ENCODE data around the gene ATP1A1. TPM values are rescaled to one million over a fixed set of nuclear protein-coding genes. Genes with fewer than 3 reads are reported as not detected.

ATP1A1 gene
- total RNA-seq, 3 donors from 2014 or later, result 334 to 383 (median 337) TPM

GRCh38 chr1:116382857-116383483 is 9.9 kb downstream of the ATP1A1 start:
- Mint-ChIP-seq H3K4me1 (ENCODE audit: low read depth) (peaks cover 76% of the 10 kb centered on the region), H3K4me3 (no peak overlapping the region), H3K27me3 (ENCODE audit: low read depth) (no peaks in the 10 kb centered on the region), H3K36me3 (ENCODE audit: insufficient read depth) (peaks cover 34% of the 10 kb centered on the region), H3K9me3 (no peaks in the 10 kb centered on the region)
- no peak for ATAC-seq
- no peak for DNase-seq

GRCh38 chr1:116386042-116386441 is 13.0 kb downstream of the ATP1A1 start:
- no peaks in the 10 kb centered on the region for H3K9me3 Mint-ChIP-seq
- no peak overlapping the region for H3K4me3 Mint-ChIP-seq
- no peaks in the 10 kb centered on the region for H3K27me3 Mint-ChIP-seq (ENCODE audit: low read depth)
- peaks cover 75% of the 10 kb centered on the region for H3K4me1 Mint-ChIP-seq (ENCODE audit: low read depth)
- no peak for ATAC-seq
- peaks cover 57% of the 10 kb centered on the region for H3K36me3 Mint-ChIP-seq (ENCODE audit: insufficient read depth)
- no peak for DNase-seq

DNA sequence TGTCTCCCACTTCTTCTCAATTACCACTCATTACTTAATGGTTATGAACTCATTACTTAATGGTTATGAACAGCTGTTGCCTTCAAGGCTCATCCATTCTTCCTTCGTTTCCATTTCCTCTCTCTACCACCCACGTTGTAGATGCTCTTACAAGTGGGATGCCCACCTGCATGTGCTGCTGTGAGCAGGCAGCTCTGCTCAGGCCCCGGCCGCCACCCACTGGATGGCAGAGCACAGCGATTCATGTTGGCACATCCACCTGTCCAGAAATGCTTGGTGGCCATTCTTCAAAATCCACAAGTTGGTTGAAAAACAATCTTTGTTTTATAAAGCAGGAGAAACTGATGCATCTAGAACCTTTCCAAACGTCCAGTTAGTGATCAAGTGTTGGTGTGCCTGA is 14.5 kb downstream of the ATP1A1 start:
- no peaks in the 10 kb centered on the region for H3K27me3 Mint-ChIP-seq (ENCODE audit: low read depth)
- H3K4me3 Mint-ChIP-seq, result no peak overlapping the region
- no peak for ATAC-seq
- peaks cover 74% of the 10 kb centered on the region for H3K4me1 Mint-ChIP-seq (ENCODE audit: low read depth)
- no peak for DNase-seq
- no peaks in the 10 kb centered on the region for H3K9me3 Mint-ChIP-seq
- peaks cover 68% of the 10 kb centered on the region for H3K36me3 Mint-ChIP-seq (ENCODE audit: insufficient read depth)

DNA sequence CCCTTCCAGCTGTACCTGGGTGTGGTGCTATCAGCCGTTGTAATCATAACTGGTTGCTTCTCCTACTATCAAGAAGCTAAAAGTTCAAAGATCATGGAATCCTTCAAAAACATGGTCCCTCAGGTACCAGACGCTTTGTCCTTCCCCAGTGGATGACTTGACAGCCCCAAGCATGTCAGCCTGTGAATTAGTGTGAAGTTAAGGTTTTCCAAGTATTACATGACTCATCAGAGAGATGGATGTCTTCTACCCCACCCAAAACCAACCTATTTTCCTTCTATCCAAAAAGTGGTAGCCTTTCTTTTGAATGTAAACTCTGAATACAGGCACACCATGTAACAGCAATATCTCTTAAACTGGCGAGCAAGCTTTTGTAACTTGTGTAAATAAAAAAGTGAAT is 15.1 kb downstream of the ATP1A1 start:
- Mint-ChIP-seq H3K4me1 (ENCODE audit: low read depth) (peaks cover 71% of the 10 kb centered on the region), H3K36me3 (ENCODE audit: insufficient read depth) (peaks cover 69% of the 10 kb centered on the region), H3K27me3 (ENCODE audit: low read depth) (no peaks in the 10 kb centered on the region), H3K9me3 (no peaks in the 10 kb centered on the region), H3K4me3 (no peak overlapping the region)
- no peak for DNase-seq
- no peak for ATAC-seq

- no peak for ATAC-seq
- Mint-ChIP-seq H3K36me3 (ENCODE audit: insufficient read depth) (peaks cover 73% of the 10 kb centered on the region), H3K9me3 (no peaks in the 10 kb centered on the region), H3K4me3 (no peak overlapping the region), H3K27me3 (ENCODE audit: low read depth) (no peaks in the 10 kb centered on the region), H3K4me1 (ENCODE audit: low read depth) (peaks cover 62% of the 10 kb centered on the region)
- DNase-seq, result no peak
These were observed 16.0 kb downstream of the ATP1A1 start for GRCh38 chr1:116389013-116389412.

- H3K4me1 Mint-ChIP-seq (ENCODE audit: low read depth), result peaks cover 58% of the 10 kb centered on the region
- peaks cover 78% of the 10 kb centered on the region for H3K36me3 Mint-ChIP-seq (ENCODE audit: insufficient read depth)
- DNase-seq (no peak), ATAC-seq (no peak)
- H3K4me3 Mint-ChIP-seq, result no peak overlapping the region
- H3K9me3 Mint-ChIP-seq, result no peaks in the 10 kb centered on the region
- H3K27me3 Mint-ChIP-seq (ENCODE audit: low read depth), result no peaks in the 10 kb centered on the region
These were observed 16.6 kb downstream of the ATP1A1 start for GRCh38 chr1:116389686-116390085.

DNA sequence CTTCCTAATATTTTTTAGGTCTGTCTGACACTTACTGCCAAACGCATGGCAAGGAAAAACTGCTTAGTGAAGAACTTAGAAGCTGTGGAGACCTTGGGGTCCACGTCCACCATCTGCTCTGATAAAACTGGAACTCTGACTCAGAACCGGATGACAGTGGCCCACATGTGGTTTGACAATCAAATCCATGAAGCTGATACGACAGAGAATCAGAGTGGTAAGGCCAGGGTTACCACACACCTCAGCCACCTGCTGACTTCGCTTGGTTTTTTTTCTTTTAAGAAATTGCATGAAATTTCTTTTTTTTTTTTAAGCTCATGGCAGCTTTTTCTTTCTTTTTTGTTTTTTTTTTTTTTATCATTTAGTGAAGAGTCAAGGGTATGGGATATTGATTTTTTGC is 17.2 kb downstream of the ATP1A1 start:
- no peak overlapping the region for H3K4me3 Mint-ChIP-seq

DNA sequence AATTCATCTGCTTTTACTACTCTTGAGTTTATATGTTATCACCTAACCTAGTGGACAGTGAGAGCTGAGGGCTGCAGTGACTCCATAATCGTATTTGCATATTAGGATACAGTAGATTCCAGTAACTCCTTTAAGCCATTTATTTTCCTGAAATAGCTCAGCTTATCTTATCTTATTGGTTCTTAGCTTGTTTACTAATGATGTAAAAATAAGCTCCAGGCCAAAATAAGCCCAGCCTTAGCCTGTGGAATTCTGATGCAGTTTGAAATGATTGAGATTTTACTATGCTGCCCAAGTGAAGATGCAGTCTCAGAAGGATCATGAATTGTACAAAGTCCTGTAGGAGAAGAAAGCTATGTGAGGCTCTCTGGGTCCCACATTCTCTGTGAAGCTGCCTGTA is 18.1 kb downstream of the ATP1A1 start:
- no peak for DNase-seq
- ATAC-seq, result no peak
- Mint-ChIP-seq H3K27me3 (ENCODE audit: low read depth) (no peaks in the 10 kb centered on the region), H3K4me3 (no peak overlapping the region), H3K4me1 (ENCODE audit: low read depth) (peaks cover 56% of the 10 kb centered on the region), H3K36me3 (ENCODE audit: insufficient read depth) (peaks cover 76% of the 10 kb centered on the region), H3K9me3 (no peaks in the 10 kb centered on the region)

More for the DNA sequence above, 17.2 kb downstream of the ATP1A1 start:
- ATAC-seq (peak; percentile 94 to 97), DNase-seq (peak; percentile 23)
- Mint-ChIP-seq H3K27me3 (ENCODE audit: low read depth) (no peaks in the 10 kb centered on the region), H3K9me3 (no peaks in the 10 kb centered on the region), H3K36me3 (ENCODE audit: insufficient read depth) (peaks cover 77% of the 10 kb centered on the region), H3K4me1 (ENCODE audit: low read depth) (peaks cover 56% of the 10 kb centered on the region)

DNA sequence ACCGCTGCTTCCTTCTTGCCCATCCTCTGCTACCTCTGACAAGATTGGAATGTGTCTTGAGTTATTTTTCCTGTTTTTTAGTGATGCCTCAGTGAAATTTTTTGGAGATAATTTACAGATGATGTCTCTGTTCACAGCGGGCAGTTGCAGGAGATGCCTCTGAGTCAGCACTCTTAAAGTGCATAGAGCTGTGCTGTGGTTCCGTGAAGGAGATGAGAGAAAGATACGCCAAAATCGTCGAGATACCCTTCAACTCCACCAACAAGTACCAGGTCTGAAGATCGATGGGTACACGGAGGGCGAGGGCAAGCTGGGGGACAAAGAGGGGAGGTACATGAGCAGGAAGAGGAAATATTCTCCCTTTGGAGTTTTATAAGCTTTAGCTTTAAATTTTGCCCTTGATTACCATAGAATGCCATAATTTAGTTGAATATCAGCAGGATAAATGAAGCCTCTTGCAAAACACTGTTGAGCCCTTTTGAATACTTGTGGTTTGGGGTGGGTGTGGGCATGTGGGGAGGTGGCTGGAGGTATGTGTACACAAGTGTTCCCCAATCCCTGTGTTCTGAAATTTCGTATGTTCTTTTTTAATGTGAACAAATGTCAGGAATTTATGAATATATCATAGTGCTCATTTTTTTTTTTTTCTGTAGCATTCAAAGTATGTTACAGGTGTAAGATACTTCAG is 19.8 kb downstream of the ATP1A1 start:
- DNase-seq (no peak), ATAC-seq (no peak)
- no peaks in the 10 kb centered on the region for H3K27me3 Mint-ChIP-seq (ENCODE audit: low read depth)
- peaks cover 43% of the 10 kb centered on the region for H3K4me1 Mint-ChIP-seq (ENCODE audit: low read depth)
- peaks cover 77% of the 10 kb centered on the region for H3K36me3 Mint-ChIP-seq (ENCODE audit: insufficient read depth)
- H3K4me3 Mint-ChIP-seq, result no peak overlapping the region
- H3K9me3 Mint-ChIP-seq, result no peaks in the 10 kb centered on the region

GRCh38 chr1:116393792-116394191 is 20.7 kb downstream of the ATP1A1 start:
- ATAC-seq, result no peak
- no peak overlapping the region for H3K4me3 Mint-ChIP-seq
- DNase-seq, result no peak
- no peaks in the 10 kb centered on the region for H3K27me3 Mint-ChIP-seq (ENCODE audit: low read depth)
- H3K4me1 Mint-ChIP-seq (ENCODE audit: low read depth), result peaks cover 34% of the 10 kb centered on the region
- peaks cover 77% of the 10 kb centered on the region for H3K36me3 Mint-ChIP-seq (ENCODE audit: insufficient read depth)
- no peaks in the 10 kb centered on the region for H3K9me3 Mint-ChIP-seq

DNA sequence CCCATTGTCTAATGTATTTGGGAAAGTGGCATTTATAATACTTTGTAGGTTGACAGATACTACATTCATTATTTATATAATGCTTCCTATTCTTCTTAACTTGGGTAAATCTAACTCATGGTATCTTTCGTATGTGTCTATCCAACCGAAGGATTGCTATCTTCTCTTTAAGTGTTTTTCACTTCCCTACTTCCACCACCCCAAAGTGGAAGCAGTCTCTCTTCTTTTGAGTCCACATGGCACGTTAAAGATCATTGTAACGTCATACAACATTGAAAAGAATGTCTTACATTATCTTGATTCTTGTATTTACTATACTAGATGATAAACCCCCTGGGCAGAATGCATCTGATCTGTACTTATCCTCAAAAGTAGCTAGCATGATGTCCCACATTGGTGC is 21.2 kb downstream of the ATP1A1 start:
- no peaks in the 10 kb centered on the region for H3K9me3 Mint-ChIP-seq
- peaks cover 78% of the 10 kb centered on the region for H3K36me3 Mint-ChIP-seq (ENCODE audit: insufficient read depth)
- no peak for ATAC-seq
- H3K27me3 Mint-ChIP-seq (ENCODE audit: low read depth), result no peaks in the 10 kb centered on the region
- H3K4me1 Mint-ChIP-seq (ENCODE audit: low read depth), result peaks cover 29% of the 10 kb centered on the region
- no peak overlapping the region for H3K4me3 Mint-ChIP-seq
- no peak for DNase-seq

DNA sequence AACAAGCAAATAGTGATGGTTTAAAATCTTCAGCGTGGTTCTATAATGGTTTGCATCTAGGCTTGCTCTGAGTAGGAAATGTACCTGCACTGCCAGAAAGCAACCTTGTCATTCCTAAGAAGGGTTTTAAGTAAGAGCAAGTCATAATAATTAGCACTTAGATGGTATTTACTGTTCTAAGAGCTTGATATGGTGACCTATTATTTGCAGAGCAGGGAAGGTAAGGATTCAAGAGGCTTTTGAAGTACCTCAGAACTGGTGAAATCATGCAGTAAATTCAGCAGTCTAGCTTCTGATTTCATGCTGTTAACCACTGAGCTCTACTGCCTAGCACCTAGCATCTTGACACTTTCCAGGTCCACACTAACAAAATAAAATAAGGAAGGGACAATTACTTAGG is 23.7 kb downstream of the ATP1A1 start:
- DNase-seq (no peak), ATAC-seq (no peak)
- Mint-ChIP-seq H3K9me3 (no peaks in the 10 kb centered on the region), H3K27me3 (ENCODE audit: low read depth) (no peaks in the 10 kb centered on the region), H3K4me3 (no peak overlapping the region), H3K4me1 (ENCODE audit: low read depth) (peaks cover 17% of the 10 kb centered on the region), H3K36me3 (ENCODE audit: insufficient read depth) (peaks cover 80% of the 10 kb centered on the region)

GRCh38 chr1:116397728-116398127 is 24.7 kb downstream of the ATP1A1 start:
- ATAC-seq, result no peak
- Mint-ChIP-seq H3K4me1 (ENCODE audit: low read depth) (peaks cover 17% of the 10 kb centered on the region), H3K36me3 (ENCODE audit: insufficient read depth) (peaks cover 80% of the 10 kb centered on the region), H3K4me3 (no peak overlapping the region), H3K9me3 (no peaks in the 10 kb centered on the region), H3K27me3 (ENCODE audit: low read depth) (no peaks in the 10 kb centered on the region)
- DNase-seq, result no peak

GRCh38 chr1:116400780-116401179 is 27.7 kb downstream of the ATP1A1 start:
- H3K4me1 Mint-ChIP-seq (ENCODE audit: low read depth), result peaks cover 18% of the 10 kb centered on the region
- no peaks in the 10 kb centered on the region for H3K27me3 Mint-ChIP-seq (ENCODE audit: low read depth)
- H3K4me3 Mint-ChIP-seq, result no peak overlapping the region
- no peaks in the 10 kb centered on the region for H3K9me3 Mint-ChIP-seq
- ATAC-seq (no peak), DNase-seq (no peak)
- peaks cover 94% of the 10 kb centered on the region for H3K36me3 Mint-ChIP-seq (ENCODE audit: insufficient read depth)

GRCh38 chr1:116401646-116402176 is 28.7 kb downstream of the ATP1A1 start:
- Mint-ChIP-seq H3K4me3 (no peak overlapping the region), H3K36me3 (ENCODE audit: insufficient read depth) (peaks cover 95% of the 10 kb centered on the region), H3K27me3 (ENCODE audit: low read depth) (no peaks in the 10 kb centered on the region), H3K9me3 (no peaks in the 10 kb centered on the region), H3K4me1 (ENCODE audit: low read depth) (peaks cover 21% of the 10 kb centered on the region)
- ATAC-seq (no peak), DNase-seq (no peak)
